ENCODE measurements around the gene ROBO1.
"Not testable (repeated sequence)": the region's sequence is repeated elsewhere in the genome, so short reads cannot be mapped to it uniquely, and the experiment has no call there.

ROBO1 gene

GRCh38 chr3:79767905-79768267 is at the start of gene ROBO1:
Gene ROBO1 (minus strand): TSS chr3:79767998.
- DNase-seq = peak; percentile 78

GRCh38 chr3:79817224-79817623 is 49.4 kb upstream of the ROBO1 start:
- no peak for DNase-seq

- no peak for DNase-seq
Observed at GRCh38 chr3:79815478-79815877, 47.7 kb upstream of the ROBO1 start.

GRCh38 chr3:79810581-79810980 is 42.8 kb upstream of the ROBO1 start:
- no peak for DNase-seq

- DNase-seq = no peak
Observed at GRCh38 chr3:79810092-79810491, 42.3 kb upstream of the ROBO1 start.

- no peak for DNase-seq
Observed at GRCh38 chr3:79809106-79809505, 41.3 kb upstream of the ROBO1 start.

- no peak for DNase-seq
Observed at GRCh38 chr3:79808515-79808914, 40.7 kb upstream of the ROBO1 start.

GRCh38 chr3:79790177-79790576 is 22.4 kb upstream of the ROBO1 start:
- not testable (repeated sequence) for DNase-seq

GRCh38 chr3:79773291-79773690 is 5.5 kb upstream of the ROBO1 start:
- DNase-seq = no peak

GRCh38 chr3:79769229-79769628 is 1.4 kb upstream of the ROBO1 start:
- DNase-seq = no peak

GRCh38 chr3:79767194-79767904 is 449 bp downstream of the ROBO1 start:
- DNase-seq = peak; percentile 51

GRCh38 chr3:79766496-79767193 is 1.2 kb downstream of the ROBO1 start:
- no peak for DNase-seq

- no peak for DNase-seq
Observed at GRCh38 chr3:79765911-79766310, 1.9 kb downstream of the ROBO1 start.

GRCh38 chr3:79761441-79761840 is 6.4 kb downstream of the ROBO1 start:
- no peak for DNase-seq

GRCh38 chr3:79751703-79752102 is 16.1 kb downstream of the ROBO1 start:
- no peak for DNase-seq

- no peak for DNase-seq
Observed at GRCh38 chr3:79737530-79737929, 30.3 kb downstream of the ROBO1 start.

- peak; percentile 18 for DNase-seq
Observed at GRCh38 chr3:79729096-79729495, 38.7 kb downstream of the ROBO1 start.

- DNase-seq = no peak
Observed at GRCh38 chr3:79726786-79727185, 41.0 kb downstream of the ROBO1 start.

- no peak for DNase-seq
Observed at GRCh38 chr3:79724206-79724605, 43.6 kb downstream of the ROBO1 start.

- no peak for DNase-seq
Observed at GRCh38 chr3:79690072-79690471, 77.7 kb downstream of the ROBO1 start.

- no peak for DNase-seq
Observed at GRCh38 chr3:79685108-79685507, 82.7 kb downstream of the ROBO1 start.

- no peak for DNase-seq
Observed at GRCh38 chr3:79684041-79684440, 83.8 kb downstream of the ROBO1 start.

- DNase-seq = no peak
Observed at GRCh38 chr3:79672731-79673130, 95.1 kb downstream of the ROBO1 start.

- no peak for DNase-seq
Observed at GRCh38 chr3:79672075-79672474, 95.7 kb downstream of the ROBO1 start.

- no peak for DNase-seq
Observed at GRCh38 chr3:79670178-79670577, 97.6 kb downstream of the ROBO1 start.

Measured in SHP77 treated with DMSO at 0.1 percent for 48 hours (cell line).